GM18868 (cell line): Measurements from ENCODE around the gene LLGL2.

Experiments used
- ATAC-seq: cut with Tn5 transposase; IDR thresholded peaks from one replicate; pipeline ENCODE4 v1.9.1; 2021; ENCODE audit warnings: mild to moderate bottlenecking, moderate library complexity; ENCODE audit not compliant: unreplicated experiment

Gene LLGL2

GRCh38 chr17:75546181-75546580 is 20.7 kb downstream of the LLGL2 start:
- ATAC-seq, result no peak

GRCh38 chr17:75547091-75547490 is 21.6 kb downstream of the LLGL2 start:
- no peak for ATAC-seq

GRCh38 chr17:75548813-75549212 is 23.3 kb downstream of the LLGL2 start:
- no peak for ATAC-seq

DNA sequence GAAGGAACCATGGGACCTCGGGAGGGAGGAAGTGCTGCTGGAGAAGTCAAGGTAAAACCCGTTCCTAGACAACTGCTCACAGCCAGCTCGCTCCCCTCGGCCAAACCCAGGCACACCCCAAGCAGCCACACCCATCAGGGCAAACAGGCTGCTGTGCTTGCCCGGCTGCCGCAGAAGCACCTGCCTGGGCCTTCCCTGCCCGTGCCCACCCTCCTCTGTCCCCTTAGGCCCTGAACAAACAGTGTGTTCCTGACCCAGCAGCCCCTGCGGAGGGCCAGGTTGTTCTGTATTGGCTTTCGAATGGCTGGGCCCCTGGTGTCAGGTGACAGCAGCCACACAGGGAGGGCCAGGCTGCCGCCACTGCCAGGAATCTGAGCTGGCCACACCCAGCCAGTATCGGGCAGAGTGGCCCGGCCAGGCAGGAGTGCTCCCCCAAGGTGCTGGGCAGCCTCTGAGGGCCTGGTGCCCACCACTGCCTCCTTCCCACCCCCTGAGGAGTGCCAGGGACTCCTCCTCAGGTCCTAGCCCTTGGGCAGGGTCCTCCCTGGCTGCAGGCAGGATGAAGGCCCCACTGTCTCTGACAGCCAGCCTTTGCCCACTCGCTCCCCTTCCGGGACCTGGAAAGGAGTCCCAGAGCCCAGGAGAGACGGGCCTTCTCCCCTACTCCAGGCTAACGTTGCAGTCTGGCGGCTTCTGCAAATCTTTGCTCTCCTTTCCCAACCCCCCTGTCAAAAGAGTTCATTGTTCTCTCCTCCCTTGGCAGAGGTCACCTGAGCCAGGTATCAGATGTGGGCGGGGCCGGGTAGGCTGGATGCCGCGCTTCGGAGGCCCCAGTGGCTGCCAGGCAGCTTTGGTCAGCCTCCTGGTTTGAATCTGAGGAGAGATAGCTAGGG is 24.0 kb downstream of the LLGL2 start:
- ATAC-seq, result no peak

DNA sequence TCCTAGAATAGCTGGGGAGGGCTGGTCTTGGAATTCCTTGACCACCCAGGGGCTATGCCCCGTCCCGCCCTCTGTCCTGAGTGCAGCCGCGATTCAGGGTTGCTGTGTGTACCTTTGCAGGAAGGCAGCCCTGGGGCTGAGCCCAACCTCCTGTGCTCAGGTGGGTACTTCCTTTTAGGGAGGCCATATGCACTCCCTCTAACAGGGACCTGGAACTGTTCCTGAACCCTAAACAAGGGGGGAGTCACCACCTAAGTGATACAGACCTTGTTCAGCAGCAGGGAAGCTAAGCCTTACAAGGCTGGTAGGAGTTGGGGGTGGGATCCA is 24.6 kb downstream of the LLGL2 start:
- no peak for ATAC-seq

- ATAC-seq, result no peak
Observed at GRCh38 chr17:75551266-75551665, 25.8 kb downstream of the LLGL2 start.

GRCh38 chr17:75552425-75553294 is 27.2 kb downstream of the LLGL2 start:
- no peak for ATAC-seq

DNA sequence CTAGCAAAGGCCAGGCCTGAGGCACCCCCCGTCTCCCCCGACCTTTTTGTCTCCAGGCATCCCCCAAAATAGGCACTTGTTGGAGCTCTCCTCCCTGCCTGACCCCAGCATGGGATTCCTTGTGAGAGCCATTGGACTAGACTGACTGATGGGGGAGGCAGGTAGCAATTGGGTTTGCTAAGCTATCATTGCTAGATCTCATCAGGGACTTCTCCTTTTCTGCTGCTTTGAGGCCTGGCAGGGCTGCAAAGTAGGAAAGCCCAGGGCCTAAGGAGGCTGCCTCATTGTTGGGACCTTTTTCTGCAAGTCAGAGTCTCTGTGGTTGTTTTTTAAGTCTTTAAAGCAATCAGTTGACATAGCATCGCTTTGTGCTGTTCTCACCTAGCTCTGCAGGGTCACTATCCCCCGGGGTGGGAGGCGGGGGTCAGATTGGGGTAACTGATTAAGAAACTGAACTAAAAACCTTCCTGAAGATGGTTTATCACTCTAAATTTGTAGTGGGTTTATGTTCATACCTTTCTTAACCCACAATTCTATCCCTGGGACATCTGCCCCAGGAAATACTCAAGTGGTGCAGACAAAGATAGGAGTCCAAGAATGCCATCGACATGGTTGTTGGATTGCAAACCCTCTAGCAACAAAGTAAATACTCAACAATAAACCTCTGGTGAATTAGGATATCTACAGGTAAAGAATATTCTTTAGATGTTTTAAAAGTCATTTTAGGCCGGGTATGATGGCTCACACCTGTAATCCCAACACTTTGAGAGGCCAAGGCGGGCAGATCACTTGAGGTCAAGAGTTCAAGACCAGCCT is 28.0 kb downstream of the LLGL2 start:
- ATAC-seq, result no peak

GRCh38 chr17:75555679-75556153 is 30.2 kb downstream of the LLGL2 start:
- ATAC-seq, result no peak

DNA sequence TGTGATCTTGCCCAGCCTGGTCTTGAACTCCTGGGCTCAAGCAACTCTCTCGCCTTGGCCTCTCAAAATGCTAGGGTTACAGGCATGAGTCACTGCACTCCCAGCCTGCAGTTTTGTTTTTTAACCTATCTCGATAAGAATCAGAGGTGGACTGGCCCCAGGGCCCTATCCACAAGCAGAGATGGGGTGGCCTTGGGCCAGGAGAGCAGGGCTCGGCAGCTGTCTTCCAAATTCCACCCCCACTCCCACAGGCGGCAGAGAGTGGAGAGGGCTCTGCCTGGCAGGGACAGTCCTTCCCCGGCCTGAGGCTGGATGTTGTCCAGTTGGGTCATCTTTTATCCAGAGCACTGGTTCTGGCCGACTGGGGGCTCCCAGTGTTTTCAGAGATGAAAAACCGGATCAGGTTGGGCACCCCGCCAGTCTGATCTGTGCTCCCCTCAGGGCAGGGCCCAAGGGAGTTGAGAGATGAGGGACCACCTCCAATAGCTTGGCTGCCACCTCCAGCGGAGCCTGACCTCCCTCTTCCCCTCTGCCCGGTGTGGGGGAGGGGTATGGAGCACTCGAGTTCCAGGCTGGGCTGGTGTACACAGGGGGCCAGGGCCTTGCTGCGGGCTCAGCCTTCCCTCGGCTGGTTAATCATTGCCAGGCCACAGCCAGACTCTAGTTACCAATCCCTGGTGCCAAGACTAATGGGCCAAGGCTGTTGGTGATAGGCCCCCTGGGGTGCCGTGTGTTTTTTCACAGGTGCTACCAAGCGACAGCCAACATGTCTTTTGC is 31.8 kb downstream of the LLGL2 start:
- ATAC-seq, result no peak

GRCh38 chr17:75557852-75558665 is 32.6 kb downstream of the LLGL2 start:
- no peak for ATAC-seq

DNA sequence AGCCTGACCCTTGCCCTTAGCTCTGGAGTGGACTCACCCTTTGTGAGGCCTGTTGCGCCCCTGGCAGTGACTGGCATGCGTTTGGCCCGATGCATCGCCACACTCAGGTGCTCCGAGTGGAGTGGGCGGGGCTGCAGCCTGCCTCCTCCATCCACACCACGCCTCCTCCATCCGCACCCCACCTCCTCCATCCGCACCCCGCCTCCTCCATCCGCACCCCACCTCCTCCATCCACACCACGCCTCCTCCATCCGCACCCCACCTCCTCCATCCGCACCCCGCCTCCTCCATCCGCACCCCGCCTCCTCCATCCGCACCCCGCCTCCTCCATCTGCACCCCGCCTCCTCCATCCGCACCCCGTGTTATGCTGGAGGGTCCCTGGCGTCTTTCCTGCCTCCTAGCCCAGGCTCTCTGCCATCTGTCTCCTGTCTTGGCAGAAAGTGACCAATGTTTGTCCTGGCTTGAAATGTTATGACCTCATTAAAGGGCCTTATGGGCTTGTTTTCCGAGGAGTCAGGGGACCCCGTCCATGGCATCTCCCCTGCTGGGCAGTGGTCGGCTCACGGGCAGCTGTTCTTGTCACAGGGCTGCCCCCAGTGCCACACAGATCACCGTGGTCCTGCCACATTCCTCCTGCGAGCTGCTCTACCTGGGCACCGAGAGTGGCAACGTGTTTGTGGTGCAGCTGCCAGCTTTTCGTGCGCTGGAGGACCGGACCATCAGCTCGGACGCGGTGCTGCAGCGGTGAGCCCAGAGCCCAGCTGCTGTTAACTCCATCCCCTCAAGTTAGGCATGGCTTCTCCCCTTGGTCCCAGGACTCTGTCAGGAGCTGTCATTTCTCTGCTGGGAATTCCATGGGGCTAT is 33.4 kb downstream of the LLGL2 start:
- ATAC-seq, result no peak

DNA sequence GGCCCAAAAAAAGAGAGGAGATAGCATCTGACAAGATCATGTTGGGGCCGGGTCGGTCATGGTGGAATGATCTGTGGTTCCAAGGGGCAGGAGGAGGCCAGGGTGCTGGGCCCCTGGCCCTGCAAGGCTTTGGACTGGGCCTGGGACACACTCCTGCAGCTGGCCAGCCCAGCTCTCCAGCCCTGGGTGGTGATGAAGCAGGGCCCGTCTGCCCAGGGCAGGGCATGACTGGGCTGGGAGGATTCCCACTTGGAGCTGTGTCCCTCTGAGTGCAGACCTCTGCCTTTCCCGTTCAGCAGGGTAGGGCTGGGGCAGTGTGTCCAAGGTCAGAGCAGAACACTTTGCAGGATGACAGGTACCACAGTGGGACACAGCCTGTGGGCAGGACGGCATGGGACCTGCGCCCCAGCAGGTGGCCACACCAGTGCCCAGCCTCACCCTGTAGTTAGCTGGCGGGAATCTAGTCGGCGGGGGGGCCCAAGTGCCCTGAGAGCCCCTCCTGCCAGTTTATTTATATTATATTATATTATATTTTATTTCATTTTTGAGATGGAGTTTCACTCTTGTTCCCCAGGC is 34.5 kb downstream of the LLGL2 start:
- no peak for ATAC-seq

GRCh38 chr17:75561927-75562603 is 36.6 kb downstream of the LLGL2 start:
- no peak for ATAC-seq

GRCh38 chr17:75563063-75563758 is 37.7 kb downstream of the LLGL2 start:
- ATAC-seq, result no peak

DNA sequence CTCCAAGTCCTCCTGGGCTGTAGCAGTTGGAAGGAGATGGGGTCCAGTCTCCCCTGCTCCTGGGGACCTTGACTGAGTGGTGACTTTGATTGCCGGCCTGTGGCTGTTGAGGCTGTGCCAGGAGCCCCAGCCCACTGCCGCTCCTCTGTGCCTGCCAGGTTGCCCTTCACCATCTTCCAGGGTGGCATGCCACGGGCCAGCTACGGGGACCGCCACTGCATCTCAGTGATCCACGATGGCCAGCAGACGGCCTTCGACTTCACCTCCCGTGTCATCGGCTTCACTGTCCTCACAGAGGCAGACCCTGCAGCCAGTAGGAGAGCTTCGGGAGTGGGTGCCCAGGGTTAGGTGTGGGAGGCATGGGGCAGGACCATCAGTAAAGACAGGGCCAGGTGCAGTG is 38.7 kb downstream of the LLGL2 start:
- ATAC-seq, result no peak

DNA sequence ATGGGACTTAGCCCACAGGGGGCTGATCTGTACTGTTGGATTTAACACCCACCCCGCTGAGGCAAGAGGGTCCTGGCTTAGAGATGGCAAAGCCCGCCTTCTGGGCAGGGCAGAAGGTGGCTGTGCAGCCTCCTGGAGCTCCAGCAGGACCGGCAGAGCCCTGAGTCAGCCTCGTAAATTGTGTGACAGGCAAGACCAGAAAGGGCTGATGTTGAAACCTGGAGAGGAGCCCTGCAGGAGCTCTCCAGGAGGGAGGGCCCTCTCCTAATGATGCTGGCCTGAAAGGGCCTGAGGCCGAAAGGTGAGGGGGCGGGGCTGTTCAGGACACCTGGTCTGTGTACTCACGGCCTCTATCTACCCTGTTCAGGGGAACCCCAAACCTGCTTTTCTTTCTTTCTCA is 39.6 kb downstream of the LLGL2 start:
- ATAC-seq, result no peak
